K562 (cell line): ENCODE results near the gene ALOX12. TPM values are rescaled to one million over a fixed set of nuclear protein-coding genes. Genes with fewer than 3 reads are reported as not detected.
"Not testable (repeated sequence)": the region's sequence is repeated elsewhere in the genome, so short reads cannot be mapped to it uniquely, and the experiment has no call there.

Source experiments
- ATAC-seq: fragments of 200-7000 bp; cut with Tn5 transposase; 3 replicates; pipeline ENCODE4 v1.9.1; 2020; ENCODE audit warnings: moderate library complexity
- BruUV-seq: library from RNA; stranded (reverse); fragments of 400-500 nt; replicated peaks from 2 replicates; lab custom pipeline; 2021; lab: Mats Ljungman, UMichigan
- CTCF ChIA-PET: fragments of 300-600 bp; formaldehyde crosslinking; extraction: SDS; loops from one replicate; lab custom pipeline; 2021; ENCODE audit warnings: low intra/inter-chr PET ratio; lab: Yijun Ruan, JAX
- POLR2A ChIA-PET: fragments of 300-600, 350-650 bp; sonication (Branson Sonifier 250); formaldehyde crosslinking; extraction: SDS; loops from one replicate; lab custom pipeline; 2021; ENCODE audit warnings: antibody characterized with exemption, inconsistent platforms; lab: Yijun Ruan, JAX
- DNase-seq, 4 experiments: peaks; one replicate each; pipeline versions ENCODE4 v3.0.0 to v3.0.0-alpha.2; 2011 to 2018; ENCODE audit warnings: low spot score in 3 of 4, mixed read lengths in 3 of 4; ENCODE audit errors: extremely low read depth in 1 of 4
- FAIRE-seq: peaks from 2 replicates; lab custom pipeline; 2011; peaks lifted over from hg19 to GRCh38; lab: Jason Lieb, UNC
- H2AFZ ChIP-seq: 2 replicates; pipeline ENCODE4 v1.6.0; 2011; ENCODE audit warnings: low read depth, low read length, control low read depth, inconsistent platforms
- H3K27ac ChIP-seq: fragments of 200-600 bp; 3 replicates; pipeline ENCODE4 v1.8.0; 2011; ENCODE audit warnings: low read depth, mild to moderate bottlenecking, control low read depth, inconsistent platforms, low read length, moderate library complexity, mixed read lengths; ENCODE audit errors: extremely low read depth
- H3K27me3 ChIP-seq, 2 experiments: fragments of 300-600 bp in 1 of 2; 2 replicates in 1 of 2; 3 replicates in 1 of 2; pipeline versions ENCODE4 v1.6.0 to v1.8.0; 2011; ENCODE audit warnings: inconsistent platforms in 2 of 2, low read length in 2 of 2, mild to moderate bottlenecking in 1 of 2, mixed read lengths in 1 of 2, moderate library complexity in 1 of 2; ENCODE audit not compliant: control insufficient read depth in 2 of 2, insufficient read depth in 2 of 2
- H3K36me3 ChIP-seq: fragments of 300-600 bp; 3 replicates; pipeline ENCODE4 v1.8.0; 2011; ENCODE audit warnings: mild to moderate bottlenecking, low read length, inconsistent platforms; ENCODE audit not compliant: control insufficient read depth, insufficient read depth
- H3K4me1 ChIP-seq, 2 experiments: fragments of 200-600 bp in 1 of 2; replicated peaks in 1 of 2; 2 replicates in 1 of 2; 3 replicates in 1 of 2; pipeline versions ENCODE4 v1.5.1 to v1.8.0; 2011; ENCODE audit warnings: inconsistent platforms in 2 of 2, low read length in 2 of 2, mild to moderate bottlenecking in 1 of 2, mixed read lengths in 1 of 2, moderate library complexity in 1 of 2; ENCODE audit not compliant: control insufficient read depth in 2 of 2, insufficient read depth in 2 of 2
- H3K4me2 ChIP-seq: 2 replicates; pipeline ENCODE4 v1.6.1; 2011; ENCODE audit warnings: low read length, control low read depth, inconsistent platforms, mixed read lengths; ENCODE audit not compliant: insufficient read depth
- H3K4me3 ChIP-seq: fragments of 200-600 bp; sonication (generic), shearing (Covaris generic); 2 replicates; pipeline ENCODE4 v1.5.1; 2016; ENCODE audit warnings: control low read depth, inconsistent platforms
- H3K79me2 ChIP-seq: fragments of 200-600 bp; 3 replicates; pipeline ENCODE4 v1.8.0; 2011; ENCODE audit warnings: low read length, inconsistent platforms; ENCODE audit not compliant: control insufficient read depth, insufficient read depth
- H3K9ac ChIP-seq, 2 experiments: 2 replicates each; pipeline versions ENCODE4 v1.6.0 to v1.6.1; 2011; ENCODE audit warnings: low read depth in 2 of 2, low read length in 2 of 2, control low read depth in 1 of 2, inconsistent platforms in 1 of 2, mild to moderate bottlenecking in 1 of 2, mixed read lengths in 1 of 2; ENCODE audit not compliant: insufficient read depth in 1 of 2
- H3K9me1 ChIP-seq: one replicate; pipeline ENCODE4 v1.6.0; 2011; ENCODE audit warnings: inconsistent platforms, mild to moderate bottlenecking, low read length, moderate library complexity; ENCODE audit not compliant: control insufficient read depth, insufficient read depth
- H3K9me3 ChIP-seq: replicated peaks from 2 replicates; pipeline ENCODE4 v1.5.1; 2011; ENCODE audit warnings: low read depth, low read length, inconsistent platforms; ENCODE audit not compliant: control insufficient read depth, insufficient read depth
- H4K20me1 ChIP-seq: replicated peaks from 2 replicates; pipeline ENCODE4 v1.6.1; 2011; ENCODE audit warnings: low read length, inconsistent platforms, mixed read lengths; ENCODE audit not compliant: control insufficient read depth, insufficient read depth
- ATF7 ChIP-seq: fragments of 450-650 bp; IDR thresholded peaks from 2 replicates; pipeline ENCODE4 v1.7.1; 2014; ENCODE audit warnings: mild to moderate bottlenecking, moderate library complexity
- C11orf30 ChIP-seq: fragments of 450-650 bp; IDR thresholded peaks from 2 replicates; pipeline ENCODE4 v1.6.1; 2016; ENCODE audit warnings: low read depth, mild to moderate bottlenecking
- CBFA2T2 ChIP-seq: fragments of 450-650 bp; conservative IDR thresholded peaks from 2 replicates; pipeline ENCODE4 v1.6.1; 2017; ENCODE audit warnings: mild to moderate bottlenecking
- CREM ChIP-seq: IDR thresholded peaks from 2 replicates; pipeline ENCODE4 v1.6.1; 2014; ENCODE audit warnings: antibody characterized with exemption, low read depth
- CTBP1 ChIP-seq: fragments of 450-650 bp; IDR thresholded peaks from 2 replicates; pipeline ENCODE4 v1.6.1; 2016; ENCODE audit warnings: borderline replicate concordance
- CXXC5 ChIP-seq: fragments of 250-450 bp; sonication (Bioruptor Pico); IDR thresholded peaks from 2 replicates; pipeline ENCODE4 v1.8.0; 2022; ENCODE audit warnings: inconsistent platforms, mild to moderate bottlenecking, moderate library complexity
- LEF1 ChIP-seq: fragments of 450-650 bp; IDR thresholded peaks from 2 replicates; pipeline ENCODE4 v1.6.1; 2016; ENCODE audit warnings: mild to moderate bottlenecking
- MAFK ChIP-seq: IDR thresholded peaks from 2 replicates; pipeline ENCODE4 v1.6.1; 2011; ENCODE audit warnings: low read length, improper control_type of control experiment
- RAD51 ChIP-seq: fragments of 450-650 bp; IDR thresholded peaks from 2 replicates; pipeline ENCODE4 v1.7.1; 2016; ENCODE audit warnings: low read depth, mild to moderate bottlenecking, borderline replicate concordance
- SRF ChIP-seq, 2 experiments: fragments of 250-450, 450-650 bp in 1 of 2; sonication (Bioruptor Pico) in 1 of 2; sonication (generic) in 1 of 2; formaldehyde crosslinking; IDR thresholded peaks; 2 replicates each; pipeline versions ENCODE4 v1.5.0 to v1.5.1; 2020 to 2022; ENCODE audit warnings: mild to moderate bottlenecking in 1 of 2, missing genetic modification reagents in 1 of 2
- TFE3 ChIP-seq: fragments of 450-650 bp; formaldehyde crosslinking; IDR thresholded peaks from 2 replicates; pipeline ENCODE4 v1.4.0; 2020; ENCODE audit warnings: mild to moderate bottlenecking, mixed read lengths
- ZFX ChIP-seq: sonication (generic); formaldehyde crosslinking; IDR thresholded peaks from 2 replicates; pipeline ENCODE4 v1.8.0; 2022; ENCODE audit warnings: mild to moderate bottlenecking, missing genetic modification reagents, moderate library complexity
- ZNF316 ChIP-seq: fragments of 450-650 bp; IDR thresholded peaks from 2 replicates; pipeline ENCODE4 v1.6.1; 2016
- WGBS: fragments of 100-300 bp; shearing (Covaris generic); methylation state at CpG from one replicate; pipeline ENCODE4 v1.1.6; 2016; ENCODE audit warnings: low coverage, mixed read lengths; ENCODE audit not compliant: insufficient coverage; ENCODE audit errors: missing lambda C conversion rate; 5-methylcytosine and 5-hydroxymethylcytosine counted together
- in situ Hi-C: fragments of 300-500 bp; cut with MboI; formaldehyde crosslinking; loops from 4 replicates; pipeline ENCODE4 v1.15.0; 2018; ENCODE audit warnings: inconsistent platforms, mixed read lengths
- intact Hi-C: fragments of 100-400 bp; cut with micrococcal nuclease; formaldehyde crosslinking; loops from 2 replicates; pipeline ENCODE4 v1.14.2; 2022
- polyA plus RNA-seq, 8 experiments: library from polyadenylated mRNA; depleted of rRNA in 4 of 8; stranded (reverse) in 5 of 8; unstranded in 3 of 8; fragments of >200 nt; fragmentation: Nextera tagmentation in 2 of 8; fragmentation: Illumina TruSeq in 1 of 8; extraction: Ambion mirVana in 2 of 8; extraction: Trizol in 1 of 8; gene quantifications; 2 replicates each; pipeline versions ENCODE4 v1.2.1 to v1.2.3, GENCODE V29; 2011 to 2014; ENCODE audit warnings: inconsistent platforms in 1 of 8, missing spikeins in 1 of 8
- total RNA-seq, 7 experiments: library from RNA; depleted of rRNA in 6 of 7; stranded (reverse); fragments of >200 nt in 6 of 7; fragmentation: Illumina TruSeq in 2 of 7; extraction: Trizol in 2 of 7; gene quantifications; 2 replicates each; pipeline versions ENCODE4 v1.2.1 to v1.2.3, GENCODE V29; 2011 to 2021; ENCODE audit warnings: low replicate concordance in 1 of 7
- TF ChIP-seq, protein P1 (sequence below): sonication (generic); formaldehyde crosslinking; IDR thresholded peaks from 2 replicates; pipeline ENCODE4 v1.9.0; 2022; ENCODE audit warnings: mild to moderate bottlenecking, missing genetic modification reagents
- TF ChIP-seq, protein P2 (sequence below): fragments of 450-650 bp; IDR thresholded peaks from 2 replicates; pipeline ENCODE4 v1.6.1; 2016
- TF ChIP-seq, protein P3 (sequence below), 2 experiments: IDR thresholded peaks in 1 of 2; conservative IDR thresholded peaks in 1 of 2; 2 replicates each; pipeline ENCODE4 v1.6.1; 2016; ENCODE audit warnings: low read depth in 2 of 2, mild to moderate bottlenecking in 1 of 2, missing compliant biosample characterization in 1 of 2, missing genetic modification characterization in 1 of 2, moderate library complexity in 1 of 2

The ALOX12 gene
- total and polyA plus RNA-seq, 9 of the 15 experiments (the other 6 are each of a cell fraction or from before 2014, with no cell fraction given) = 0.09 to 1.1 (median 0.47) TPM; not detected in 1

GRCh38 chr17:7046725-7047397 lies 51.0 kb downstream of the ALOX12 start:
- H3K9ac ChIP-seq, H3K4me3 ChIP-seq, H3K79me2 ChIP-seq, H3K27me3 ChIP-seq, H3K36me3 ChIP-seq, H4K20me1 ChIP-seq, BruUV-seq, H3K27ac ChIP-seq, H3K9me3 ChIP-seq, H3K9me1 ChIP-seq: not testable (repeated sequence)
- FAIRE-seq = peak; percentile 89
- 6% methylated on average over 26 of the region's 26 CpGs for WGBS
- in situ Hi-C loops = loop anchor here (10.0 to 25.0 kb wide), 2 partner anchors 288 to 515 kb away; partner anchors contain the start of genes ACAP1, SENP3 and TNFSF13
- peak; percentile 44 for ATAC-seq
- peak in 2 of 4 experiments; percentile 24 to 69 for DNase-seq
- CTCF ChIA-PET = interaction anchor here (3.6 kb wide), 1 partner anchor 88 kb away, joined by 41 read pairs; no protein-coding TSS in a partner anchor
- Histone ChIP-seq H3K4me2 (peak overlapping the region; percentile 57), H3K4me1 (peaks cover 0 to 21% of the 10 kb centered on the region in 2 experiments; a peak in 4 of 5 replicates), H2AFZ (peak overlapping the region; percentile 30)
- POLR2A ChIA-PET = interaction anchor here (3.2 kb wide), 1 partner anchor 11 kb away, joined by 10 read pairs; the partner anchor contains the start of gene SLC16A13
- intact Hi-C loops = loop anchor here (1.0 kb wide), 1 partner anchor 89 kb away; no protein-coding TSS in a partner anchor
- TF ChIP-seq CXXC5 = 0 out of 2 replicates have a peak, but pooled peaks have one; percentile 12
- TF ChIP-seq, protein P1, sequence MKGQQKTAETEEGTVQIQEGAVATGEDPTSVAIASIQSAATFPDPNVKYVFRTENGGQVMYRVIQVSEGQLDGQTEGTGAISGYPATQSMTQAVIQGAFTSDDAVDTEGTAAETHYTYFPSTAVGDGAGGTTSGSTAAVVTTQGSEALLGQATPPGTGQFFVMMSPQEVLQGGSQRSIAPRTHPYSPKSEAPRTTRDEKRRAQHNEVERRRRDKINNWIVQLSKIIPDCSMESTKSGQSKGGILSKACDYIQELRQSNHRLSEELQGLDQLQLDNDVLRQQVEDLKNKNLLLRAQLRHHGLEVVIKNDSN (CRISPR knock-in tag) = peak; percentile 85
- TF ChIP-seq TFE3 = peak; percentile 99
- TF ChIP-seq CREM = 0 out of 2 replicates have a peak, but pooled peaks have one; percentile 33
- peak; percentile 32; the same call in 1 of the 2 replicates for TF ChIP-seq ZFX (CRISPR knock-in tag)
- peak; percentile 65 for TF ChIP-seq MAFK
- peak; percentile 72 for TF ChIP-seq ATF7
- TF ChIP-seq RAD51 = peak; percentile 98
- peak; percentile 24; the same call in 1 of the 2 replicates for TF ChIP-seq CTBP1
- TF ChIP-seq, protein P2, sequence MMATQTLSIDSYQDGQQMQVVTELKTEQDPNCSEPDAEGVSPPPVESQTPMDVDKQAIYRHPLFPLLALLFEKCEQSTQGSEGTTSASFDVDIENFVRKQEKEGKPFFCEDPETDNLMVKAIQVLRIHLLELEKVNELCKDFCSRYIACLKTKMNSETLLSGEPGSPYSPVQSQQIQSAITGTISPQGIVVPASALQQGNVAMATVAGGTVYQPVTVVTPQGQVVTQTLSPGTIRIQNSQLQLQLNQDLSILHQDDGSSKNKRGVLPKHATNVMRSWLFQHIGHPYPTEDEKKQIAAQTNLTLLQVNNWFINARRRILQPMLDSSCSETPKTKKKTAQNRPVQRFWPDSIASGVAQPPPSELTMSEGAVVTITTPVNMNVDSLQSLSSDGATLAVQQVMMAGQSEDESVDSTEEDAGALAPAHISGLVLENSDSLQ = peak; percentile 94
- TF ChIP-seq SRF (CRISPR knock-in tag; IDR thresholded peaks at IDR 0.05) = peak in 1 of 2 experiments; percentile 37; a peak in 1 of 4 replicates
- TF ChIP-seq, protein P3, sequence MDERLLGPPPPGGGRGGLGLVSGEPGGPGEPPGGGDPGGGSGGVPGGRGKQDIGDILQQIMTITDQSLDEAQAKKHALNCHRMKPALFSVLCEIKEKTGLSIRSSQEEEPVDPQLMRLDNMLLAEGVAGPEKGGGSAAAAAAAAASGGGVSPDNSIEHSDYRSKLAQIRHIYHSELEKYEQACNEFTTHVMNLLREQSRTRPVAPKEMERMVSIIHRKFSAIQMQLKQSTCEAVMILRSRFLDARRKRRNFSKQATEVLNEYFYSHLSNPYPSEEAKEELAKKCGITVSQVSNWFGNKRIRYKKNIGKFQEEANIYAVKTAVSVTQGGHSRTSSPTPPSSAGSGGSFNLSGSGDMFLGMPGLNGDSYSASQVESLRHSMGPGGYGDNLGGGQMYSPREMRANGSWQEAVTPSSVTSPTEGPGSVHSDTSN (CRISPR knock-in tag; IDR thresholded peaks at IDR 0.05; ENCODE audit: low read depth) = not testable (repeated sequence)
- TF ChIP-seq, protein P3 (tag; conservative IDR thresholded peaks at IDR 0.05; ENCODE audit: low read depth) = peak; percentile 72
- TF ChIP-seq ZNF316 = peak; percentile 94
- TF ChIP-seq LEF1 = peak; percentile 96
- peak; percentile 88 for TF ChIP-seq C11orf30
- peak; percentile 85 for TF ChIP-seq CBFA2T2
